ENCODE results near the gene NUFIP1.

DNA sequence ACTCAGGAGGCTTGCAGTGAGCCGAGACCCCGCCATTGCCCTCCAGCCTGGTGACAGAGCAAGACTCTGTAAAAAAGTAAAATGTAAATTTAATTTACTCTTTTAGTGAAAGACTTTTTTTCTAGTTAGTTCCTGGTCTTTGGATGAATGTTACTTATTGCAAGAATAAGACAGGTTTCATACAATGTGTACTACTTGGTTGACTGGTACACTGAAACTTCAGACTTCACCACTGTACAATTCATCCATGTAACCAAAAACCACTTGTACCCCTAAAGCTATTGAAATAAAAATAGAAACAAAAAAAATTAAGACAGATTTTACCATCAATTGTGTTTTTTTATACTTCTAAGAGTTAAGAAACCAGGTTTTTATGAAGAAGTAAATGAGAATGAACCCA lies 35.6 kb upstream of the NUFIP1 start:
- TF ChIP-seq, protein P1, sequence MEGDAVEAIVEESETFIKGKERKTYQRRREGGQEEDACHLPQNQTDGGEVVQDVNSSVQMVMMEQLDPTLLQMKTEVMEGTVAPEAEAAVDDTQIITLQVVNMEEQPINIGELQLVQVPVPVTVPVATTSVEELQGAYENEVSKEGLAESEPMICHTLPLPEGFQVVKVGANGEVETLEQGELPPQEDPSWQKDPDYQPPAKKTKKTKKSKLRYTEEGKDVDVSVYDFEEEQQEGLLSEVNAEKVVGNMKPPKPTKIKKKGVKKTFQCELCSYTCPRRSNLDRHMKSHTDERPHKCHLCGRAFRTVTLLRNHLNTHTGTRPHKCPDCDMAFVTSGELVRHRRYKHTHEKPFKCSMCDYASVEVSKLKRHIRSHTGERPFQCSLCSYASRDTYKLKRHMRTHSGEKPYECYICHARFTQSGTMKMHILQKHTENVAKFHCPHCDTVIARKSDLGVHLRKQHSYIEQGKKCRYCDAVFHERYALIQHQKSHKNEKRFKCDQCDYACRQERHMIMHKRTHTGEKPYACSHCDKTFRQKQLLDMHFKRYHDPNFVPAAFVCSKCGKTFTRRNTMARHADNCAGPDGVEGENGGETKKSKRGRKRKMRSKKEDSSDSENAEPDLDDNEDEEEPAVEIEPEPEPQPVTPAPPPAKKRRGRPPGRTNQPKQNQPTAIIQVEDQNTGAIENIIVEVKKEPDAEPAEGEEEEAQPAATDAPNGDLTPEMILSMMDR (conservative IDR thresholded peaks at IDR 0.05; ENCODE audit: low read depth in 2 of 2), result no peak
- TF ChIP-seq POLR2AphosphoS5 (IDR thresholded peaks at IDR 0.05; ENCODE audit: low read depth), result no peak
